B cell (primary cell): ENCODE data around the gene ALKAL2. TPM values are rescaled to one million over a fixed set of nuclear protein-coding genes. Genes with fewer than 3 reads are reported as not detected.

ENCODE experiments used
- ATAC-seq: fragments of 200-7000 bp; cut with Tn5 transposase; one replicate; pipeline ENCODE4 v1.10.0; 2021; ENCODE audit warnings: low read depth, mild to moderate bottlenecking, moderate number of reproducible peaks, moderate library complexity
- CTCF ChIA-PET: fragments of 350-600 bp; sonication (Branson Sonifier 250); formaldehyde crosslinking; loops from one replicate; lab custom pipeline; 2021; ENCODE audit warnings: antibody characterized with exemption, inconsistent platforms; lab: Charles Lee
- POLR2A ChIA-PET: fragments of 350-600 bp; sonication (Branson Sonifier 250); formaldehyde crosslinking; loops from one replicate; lab custom pipeline; 2021; ENCODE audit warnings: antibody characterized with exemption; lab: Charles Lee
- DNase-seq: peaks from one replicate; pipeline ENCODE4 v3.0.0; 2013
- H2AFZ ChIP-seq: 2 replicates; pipeline ENCODE4 v1.6.1; 2012; ENCODE audit warnings: mild to moderate bottlenecking, low read depth, low read length; ENCODE audit not compliant: insufficient read depth, poor library complexity, severe bottlenecking
- H3K27ac ChIP-seq, 2 donors: 1 replicate in 1 of 2; 2 replicates in 1 of 2; pipeline ENCODE4 v1.5.1; 2012 to 2013; ENCODE audit warnings: low read length in 2 of 2, mild to moderate bottlenecking in 2 of 2, moderate library complexity in 1 of 2
- H3K27me3 ChIP-seq, 4 experiments: fragments of 200-600 bp in 1 of 4; sonication (generic) in 1 of 4; replicated peaks in 1 of 4; 1 replicate in 2 of 4; 2 replicates in 2 of 4; pipeline versions ENCODE4 v1.6.1 to v1.7.0; 2013 to 2016; ENCODE audit warnings: low read length in 3 of 4, mild to moderate bottlenecking in 2 of 4, mixed read lengths in 1 of 4, moderate library complexity in 1 of 4; ENCODE audit not compliant: insufficient read depth in 4 of 4, control insufficient read depth in 3 of 4; ENCODE audit errors: control extremely low read depth in 1 of 4
- H3K36me3 ChIP-seq, 2 experiments: replicated peaks in 1 of 2; 1 replicate in 1 of 2; 2 replicates in 1 of 2; pipeline versions ENCODE4 v1.6.1 to v1.7.1; 2013; ENCODE audit warnings: low read length in 1 of 2; ENCODE audit not compliant: insufficient read depth in 2 of 2, control insufficient read depth in 1 of 2; ENCODE audit errors: control extremely low read depth in 1 of 2, extremely low read depth in 1 of 2
- H3K4me1 ChIP-seq, 2 donors: fragments of 200-600 bp in 1 of 2; sonication (generic) in 1 of 2; 1 replicate in 1 of 2; 2 replicates in 1 of 2; pipeline versions ENCODE4 v1.5.1 to v1.6.1; 2013 to 2017; ENCODE audit warnings: low read length in 2 of 2; ENCODE audit not compliant: control insufficient read depth in 2 of 2, insufficient read depth in 2 of 2
- H3K4me2 ChIP-seq: replicated peaks from 2 replicates; pipeline ENCODE3; 2012; ENCODE audit warnings: mild to moderate bottlenecking, low read depth, low read length; ENCODE audit not compliant: poor library complexity, severe bottlenecking
- H3K4me3 ChIP-seq, 5 experiments: fragments of 200-600 bp in 1 of 5; sonication (generic) in 1 of 5; 1 replicate in 3 of 5; 2 replicates in 2 of 5; pipeline versions ENCODE4 v1.5.1 to v1.7.0; 2011 to 2016; ENCODE audit warnings: low read length in 4 of 5, mild to moderate bottlenecking in 4 of 5, low read depth in 2 of 5, control low read depth in 1 of 5, moderate library complexity in 1 of 5; ENCODE audit not compliant: insufficient read depth in 1 of 5; ENCODE audit errors: control extremely low read depth in 1 of 5, extremely low read depth in 1 of 5
- H3K79me2 ChIP-seq: fragments of 200-600 bp; sonication (generic); one replicate; pipeline ENCODE4 v1.6.0; 2016; ENCODE audit warnings: low read length; ENCODE audit not compliant: control insufficient read depth, insufficient read depth
- H3K9ac ChIP-seq: fragments of 200-600 bp; sonication (generic); 2 replicates; pipeline ENCODE4 v1.6.1; 2017; ENCODE audit warnings: mild to moderate bottlenecking, low read length, moderate library complexity
- H3K9me3 ChIP-seq, 3 donors: one replicate each; pipeline versions ENCODE4 v1.6.1 to v1.7.1; 2013; ENCODE audit warnings: low read length in 2 of 3; ENCODE audit not compliant: control insufficient read depth in 2 of 3, insufficient read depth in 1 of 3; ENCODE audit errors: control extremely low read depth in 1 of 3
- H4K20me1 ChIP-seq: 2 replicates; pipeline ENCODE4 v1.6.0; 2012; ENCODE audit warnings: mild to moderate bottlenecking, low read length; ENCODE audit not compliant: insufficient read depth, control insufficient read depth, poor library complexity, severe bottlenecking
- H3K27ac Mint-ChIP-seq: one replicate; pipeline ENCODE4 v1.8.0; 2021; ENCODE audit warnings: mixed read lengths
- H3K27me3 Mint-ChIP-seq: one replicate; pipeline ENCODE4 v1.8.0; 2021; ENCODE audit warnings: mixed read lengths
- H3K4me1 Mint-ChIP-seq: one replicate; pipeline ENCODE4 v1.8.0; 2021; ENCODE audit warnings: mixed read lengths
- H3K4me3 Mint-ChIP-seq: one replicate; pipeline ENCODE4 v1.8.0; 2021; ENCODE audit warnings: mixed read lengths
- H3K9me3 Mint-ChIP-seq: one replicate; pipeline ENCODE4 v1.8.0; 2022; ENCODE audit warnings: mixed read lengths; ENCODE audit not compliant: insufficient read depth
- CTCF ChIP-seq: fragments of 200-600 bp; IDR thresholded peaks from one replicate; pipeline ENCODE4 v1.8.0; 2022; ENCODE audit warnings: antibody characterized with exemption, mild to moderate bottlenecking
- EZH2 ChIP-seq: IDR thresholded peaks from 2 replicates; pipeline ENCODE4 v1.6.1; 2012; ENCODE audit warnings: borderline replicate concordance, low read depth, mild to moderate bottlenecking, moderate library complexity, low read length; ENCODE audit not compliant: insufficient read depth, poor library complexity, severe bottlenecking
- WGBS: methylation state at CpG from one replicate; pipeline ENCODE4 v1.1.5; 2013; ENCODE audit warnings: missing lambda C conversion rate; ENCODE audit not compliant: insufficient coverage; 5-methylcytosine and 5-hydroxymethylcytosine counted together
- intact Hi-C: fragments of 100-400 bp; cut with micrococcal nuclease; formaldehyde crosslinking; loops from one replicate; pipeline ENCODE4 v1.10.0; 2022
- polyA plus RNA-seq: library from polyadenylated mRNA; depleted of rRNA; stranded (reverse); fragments of >200 nt; gene quantifications from 2 replicates; pipeline ENCODE4 v1.2.3, GENCODE V29; 2012
- total RNA-seq, 2 donors: library from RNA; stranded (reverse); fragments of 120-200 nt in 1 of 2; gene quantifications; 1 replicate in 1 of 2; 2 replicates in 1 of 2; pipeline versions ENCODE4 v1.2.3 to v1.2.4, GENCODE V29; 2013 to 2022

The ALKAL2 gene
- total and polyA plus RNA-seq, 2 donors (not counting 1 experiment from before 2014, with no cell fraction given) = 0.79 to 5.3 TPM

DNA sequence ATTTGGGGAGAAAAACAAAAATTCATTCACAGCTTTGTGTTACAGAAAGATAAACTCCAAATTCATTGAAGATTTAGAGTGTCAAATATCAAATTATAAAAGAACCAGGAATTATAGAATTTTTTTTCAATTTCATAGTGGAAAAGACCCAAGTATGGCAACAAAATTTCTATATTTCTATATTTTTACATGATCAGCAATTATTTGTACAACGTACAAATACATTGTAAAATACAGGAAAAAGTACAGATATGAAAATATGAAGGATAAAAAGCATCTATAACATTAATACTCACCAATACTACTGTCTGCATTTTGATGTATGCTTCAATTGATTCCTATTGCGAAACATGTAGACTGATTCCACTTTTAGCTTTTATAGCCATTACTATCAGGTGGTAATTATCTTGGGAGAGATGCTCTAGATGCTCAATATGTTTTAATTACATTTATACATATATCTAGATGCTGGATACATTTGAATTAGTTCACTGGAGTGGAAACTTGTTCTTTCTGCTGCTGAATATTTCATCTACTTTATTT, 28.0 kb downstream of the ALKAL2 start:
- no peak overlapping the region for H3K4me2 ChIP-seq
- no CpG with 5 or more reads among the region's 2 CpGs for WGBS
- H2AFZ ChIP-seq = no peak overlapping the region
- Mint-ChIP-seq H3K4me3 (no peak overlapping the region), H3K27ac (no peak overlapping the region), H3K27me3 (no peaks in the 10 kb centered on the region), H3K4me1 (peaks cover 10% of the 10 kb centered on the region), H3K9me3 (peaks cover 2% of the 10 kb centered on the region)
- intact Hi-C loops = loop anchor here (10.0 kb wide), 1 partner anchor 205 kb away; no protein-coding TSS in a partner anchor
- H3K4me1 ChIP-seq = peaks cover 7 to 12% of the 10 kb centered on the region in 2 donors
- no peak overlapping the region for H3K9ac ChIP-seq
- H4K20me1 ChIP-seq = no peaks in the 10 kb centered on the region
- CTCF ChIA-PET = interaction anchor here (1.7 kb wide), 1 partner anchor 13 kb away, joined by 9 read pairs; no protein-coding TSS in a partner anchor
- peaks cover 0 to 3% of the 10 kb centered on the region in 2 experiments for H3K36me3 ChIP-seq
- no peak overlapping the region for H3K4me3 ChIP-seq
- no peak for TF ChIP-seq EZH2
- TF ChIP-seq CTCF = no peak
- no peak for ATAC-seq
- no peak for DNase-seq
- peaks cover under 1% of the 10 kb centered on the region for H3K79me2 ChIP-seq
- H3K27ac ChIP-seq = no peak overlapping the region
- POLR2A ChIA-PET = no interaction called here
- H3K9me3 ChIP-seq = peaks cover 0 to 2% (median 0%) of the 10 kb centered on the region in 3 donors
- no peaks in the 10 kb centered on the region for H3K27me3 ChIP-seq

DNA sequence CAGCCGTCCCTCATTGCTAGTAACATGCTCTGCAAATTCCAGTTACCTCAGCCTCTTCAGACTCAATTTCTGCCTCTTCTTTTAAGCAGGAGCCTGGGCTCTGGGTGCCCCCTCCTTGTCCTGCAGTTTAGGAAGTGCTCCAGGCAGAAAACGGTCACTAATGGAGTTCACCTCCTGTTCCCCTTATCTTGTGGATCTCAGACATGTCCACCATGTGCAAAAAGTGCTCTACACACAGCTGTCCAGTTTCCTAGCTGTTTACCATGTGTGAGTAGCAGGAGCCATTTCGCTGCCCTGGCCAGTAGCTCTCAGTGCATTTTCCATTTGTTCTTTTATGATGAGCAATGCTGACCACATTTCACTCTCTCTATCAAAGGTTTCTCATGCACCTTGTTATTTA, 29.0 kb downstream of the ALKAL2 start:
- ATAC-seq = no peak
- Mint-ChIP-seq H3K4me3 (no peak overlapping the region), H3K27ac (no peak overlapping the region), H3K9me3 (peaks cover 2% of the 10 kb centered on the region), H3K27me3 (no peaks in the 10 kb centered on the region), H3K4me1 (peaks cover 7% of the 10 kb centered on the region)
- H3K36me3 ChIP-seq = peaks cover 0 to 3% of the 10 kb centered on the region in 2 experiments
- no peak overlapping the region for H2AFZ ChIP-seq
- no peak overlapping the region for H3K4me2 ChIP-seq
- peaks cover 7 to 10% of the 10 kb centered on the region in 2 donors for H3K4me1 ChIP-seq
- TF ChIP-seq CTCF (no peak), EZH2 (no peak)
- POLR2A ChIA-PET = interaction anchor here (0.6 kb wide), 1 partner anchor 66 kb away, joined by 3 read pairs; no protein-coding TSS in a partner anchor
- H3K27me3 ChIP-seq = no peaks in the 10 kb centered on the region
- H3K9ac ChIP-seq = no peak overlapping the region
- no peak overlapping the region for H3K27ac ChIP-seq
- H3K79me2 ChIP-seq = no peaks in the 10 kb centered on the region
- no peak for DNase-seq
- intact Hi-C loops = no loop called here
- no peaks in the 10 kb centered on the region for H4K20me1 ChIP-seq
- WGBS = 84% methylated on average over 2 of the region's 3 CpGs
- H3K9me3 ChIP-seq = peaks cover 0 to 2% (median 0%) of the 10 kb centered on the region in 3 donors
- H3K4me3 ChIP-seq = no peak overlapping the region
- CTCF ChIA-PET = interaction anchor here (1.7 kb wide), 1 partner anchor 12 kb away, joined by 9 read pairs; no protein-coding TSS in a partner anchor
